ENCODE results near the gene BARX2.

The BARX2 gene

GRCh38 chr11:129392995-129393394 lies 17.3 kb downstream of the BARX2 start:
- no peak for TF ChIP-seq POLR2AphosphoS5 (IDR thresholded peaks at IDR 0.05; ENCODE audit: low read depth)
- no peak for TF ChIP-seq GABPA (IDR thresholded peaks at IDR 0.05; ENCODE audit: low read depth)
- TF ChIP-seq CTCF (IDR thresholded peaks at IDR 0.05; ENCODE audit: insufficient read depth, low read length) = no peak
- no peak for TF ChIP-seq REST (IDR thresholded peaks at IDR 0.05; ENCODE audit: insufficient replicate concordance, low read depth)
- no peak for TF ChIP-seq SPI1 (IDR thresholded peaks at IDR 0.05; ENCODE audit: borderline replicate concordance, low read depth)
- Histone ChIP-seq H3K27me3 (ENCODE audit: insufficient read depth, poor library complexity, severe bottlenecking) (no peaks in the 10 kb centered on the region), H3K27ac (replicated peaks) (no peak overlapping the region), H3K4me3 (replicated peaks; ENCODE audit: insufficient read depth, low read length) (no peak overlapping the region)
- DNase-seq (ENCODE audit: low read depth in 1 of 2, low spot score in 1 of 2) = no peak

GRCh38 chr11:129394709-129395108 lies 19.1 kb downstream of the BARX2 start:
- no peaks in the 10 kb centered on the region for H3K27me3 ChIP-seq (ENCODE audit: insufficient read depth, poor library complexity, severe bottlenecking)
- H3K27ac ChIP-seq (replicated peaks) = no peak overlapping the region
- no peak for TF ChIP-seq GABPA (IDR thresholded peaks at IDR 0.05; ENCODE audit: low read depth)
- no peak for TF ChIP-seq POLR2AphosphoS5 (IDR thresholded peaks at IDR 0.05; ENCODE audit: low read depth)
- TF ChIP-seq CTCF (IDR thresholded peaks at IDR 0.05; ENCODE audit: insufficient read depth, low read length) = no peak
- TF ChIP-seq SPI1 (IDR thresholded peaks at IDR 0.05; ENCODE audit: borderline replicate concordance, low read depth) = no peak
- TF ChIP-seq REST (IDR thresholded peaks at IDR 0.05; ENCODE audit: insufficient replicate concordance, low read depth) = no peak
- no peak overlapping the region for H3K4me3 ChIP-seq (replicated peaks; ENCODE audit: insufficient read depth, low read length)
- DNase-seq (ENCODE audit: low read depth in 1 of 2, low spot score in 1 of 2) = no peak

GRCh38 chr11:129395432-129395831 lies 19.8 kb downstream of the BARX2 start:
- H3K27me3 ChIP-seq (ENCODE audit: insufficient read depth, poor library complexity, severe bottlenecking) = no peaks in the 10 kb centered on the region
- DNase-seq (ENCODE audit: low read depth in 1 of 2, low spot score in 1 of 2) = no peak
- no peak overlapping the region for H3K4me3 ChIP-seq (replicated peaks; ENCODE audit: insufficient read depth, low read length)
- no peak overlapping the region for H3K27ac ChIP-seq (replicated peaks)
- TF ChIP-seq GABPA (IDR thresholded peaks at IDR 0.05; ENCODE audit: low read depth) (no peak), SPI1 (IDR thresholded peaks at IDR 0.05; ENCODE audit: borderline replicate concordance, low read depth) (no peak), CTCF (IDR thresholded peaks at IDR 0.05; ENCODE audit: insufficient read depth, low read length) (no peak), REST (IDR thresholded peaks at IDR 0.05; ENCODE audit: insufficient replicate concordance, low read depth) (no peak), POLR2AphosphoS5 (IDR thresholded peaks at IDR 0.05; ENCODE audit: low read depth) (no peak)
